CD4-positive, alpha-beta memory T cell (primary cell): ENCODE measurements around the gene RNF123. TPM values are rescaled to one million over a fixed set of nuclear protein-coding genes. Genes with fewer than 3 reads are reported as not detected.

Experiments used
- CTCF ChIA-PET: fragments of 350-600 bp; sonication (Branson Sonifier 250); formaldehyde crosslinking; loops from one replicate; lab custom pipeline; 2021; ENCODE audit warnings: inconsistent platforms; ENCODE audit not compliant: partially characterized antibody; lab: Charles Lee
- POLR2A ChIA-PET: fragments of 350-600 bp; sonication (Branson Sonifier 250); formaldehyde crosslinking; loops from one replicate; lab custom pipeline; 2021; ENCODE audit not compliant: partially characterized antibody; lab: Charles Lee
- DNase-seq, 5 donors: peaks; one replicate each; pipeline versions ENCODE4 v3.0.0 to v3.0.0-alpha.2; 2020 to 2022; ENCODE audit warnings: mixed read lengths in 1 of 5
- H3K27ac ChIP-seq: one replicate; pipeline ENCODE4 v1.7.0; 2013; ENCODE audit warnings: low read depth, low read length
- H3K27me3 ChIP-seq: 2 replicates; pipeline ENCODE4 v1.7.0; 2013; ENCODE audit warnings: mild to moderate bottlenecking, low read length, moderate library complexity; ENCODE audit not compliant: insufficient read depth
- H3K36me3 ChIP-seq: 2 replicates; pipeline ENCODE4 v1.7.0; 2013; ENCODE audit warnings: mild to moderate bottlenecking, low read length, moderate library complexity; ENCODE audit not compliant: insufficient read depth
- H3K4me1 ChIP-seq: 2 replicates; pipeline ENCODE4 v1.7.0; 2013; ENCODE audit warnings: mild to moderate bottlenecking, low read length, moderate library complexity; ENCODE audit not compliant: insufficient read depth
- H3K4me3 ChIP-seq, 2 donors: one replicate each; pipeline ENCODE4 v1.7.0; 2013; ENCODE audit warnings: low read length in 2 of 2, mild to moderate bottlenecking in 1 of 2
- H3K9me3 ChIP-seq, 2 donors: one replicate each; pipeline ENCODE4 v1.7.0; 2013; ENCODE audit warnings: low read length in 2 of 2, control low read depth in 1 of 2; ENCODE audit not compliant: control insufficient read depth in 1 of 2
- H3K27ac Mint-ChIP-seq, 7 donors: one replicate each; pipeline ENCODE4 v1.8.0; 2020 to 2021; ENCODE audit warnings: mixed read lengths in 7 of 7, mild to moderate bottlenecking in 6 of 7, inconsistent platforms in 3 of 7, moderate library complexity in 3 of 7
- H3K27me3 Mint-ChIP-seq, 2 donors: one replicate each; pipeline ENCODE4 v1.8.0; 2020 to 2021; ENCODE audit warnings: mixed read lengths in 2 of 2
- H3K36me3 Mint-ChIP-seq, 2 donors: one replicate each; pipeline ENCODE4 v1.8.0; 2020 to 2021; ENCODE audit warnings: mixed read lengths in 2 of 2, inconsistent platforms in 1 of 2, mild to moderate bottlenecking in 1 of 2
- H3K4me1 Mint-ChIP-seq, 4 donors: one replicate each; pipeline ENCODE4 v1.8.0; 2020 to 2021; ENCODE audit warnings: mixed read lengths in 4 of 4, mild to moderate bottlenecking in 1 of 4
- H3K4me3 Mint-ChIP-seq, 8 donors: one replicate each; pipeline ENCODE4 v1.8.0; 2020 to 2021; ENCODE audit warnings: mixed read lengths in 8 of 8, mild to moderate bottlenecking in 7 of 8, moderate library complexity in 6 of 8, inconsistent platforms in 3 of 8
- H3K9me3 Mint-ChIP-seq, 8 donors: one replicate each; pipeline ENCODE4 v1.8.0; 2020 to 2021; ENCODE audit warnings: mixed read lengths in 8 of 8, mild to moderate bottlenecking in 5 of 8, inconsistent platforms in 3 of 8, moderate library complexity in 1 of 8
- intact Hi-C: fragments of 100-400 bp; cut with micrococcal nuclease; formaldehyde crosslinking; loops from one replicate; pipeline ENCODE4 v1.15.1; 2023
- polyA plus RNA-seq, 2 donors: library from polyadenylated mRNA; unstranded; fragments of 300-500 nt; fragmentation: Illumina TruSeq; gene quantifications; one replicate each; pipeline ENCODE4 v1.2.3, GENCODE V29; 2021
- total RNA-seq, 2 experiments: library from RNA; stranded (reverse); gene quantifications; one replicate each; pipeline ENCODE4 v1.2.3, GENCODE V29; 2021

RNF123 gene
- total and polyA plus RNA-seq, 4 experiments from 2014 or later: 3.1 to 74.7 (median 47.4) TPM

DNA sequence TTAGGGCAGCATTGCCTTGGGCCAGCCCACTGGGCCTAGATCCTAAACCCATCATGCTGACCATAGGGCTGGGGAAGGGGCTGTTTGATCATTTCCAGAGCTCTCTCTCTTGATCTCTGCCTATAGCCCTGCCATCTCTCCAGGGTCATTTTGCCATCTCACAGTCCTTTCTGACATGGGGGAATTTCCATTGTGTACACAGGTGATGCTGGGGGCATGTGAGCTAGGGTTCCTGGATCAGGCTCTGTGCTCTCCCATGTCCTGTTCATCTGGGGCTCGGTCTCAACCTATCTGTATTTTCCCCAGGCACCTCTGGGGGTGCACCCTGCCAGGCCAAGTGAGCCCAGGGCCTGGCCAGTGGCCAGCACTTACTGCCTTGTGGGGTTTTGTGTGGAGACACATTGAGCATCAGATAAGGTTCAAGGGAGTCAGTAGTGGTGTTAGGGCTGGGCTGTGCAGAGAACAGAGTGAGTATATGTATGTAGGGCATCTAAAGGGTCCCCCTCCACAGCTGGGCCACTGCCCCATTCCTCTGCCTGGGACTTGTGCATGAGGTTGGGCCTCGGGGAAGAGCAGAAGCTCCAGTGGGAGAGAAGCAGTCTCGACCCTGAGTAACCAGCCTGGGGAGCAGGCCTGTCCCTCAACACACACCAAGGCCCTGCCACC is 40.9 kb upstream of the RNF123 start:
- Histone ChIP-seq H3K4me3 (no peak overlapping the region), H3K27me3 (no peaks in the 10 kb centered on the region), H3K36me3 (no peaks in the 10 kb centered on the region), H3K9me3 (no peaks in the 10 kb centered on the region), H3K4me1 (no peaks in the 10 kb centered on the region), H3K27ac (no peak overlapping the region)
- H3K27ac Mint-ChIP-seq: no peak overlapping the region
- ChIA-PET POLR2A (no interaction called here), CTCF (interaction anchor here (1.9 kb wide), 1 partner anchor 109 kb away, joined by 4 read pairs; no protein-coding TSS in a partner anchor)
- intact Hi-C loops: no loop called here
- H3K9me3 Mint-ChIP-seq: no peaks in the 10 kb centered on the region
- no peaks in the 10 kb centered on the region for H3K4me1 Mint-ChIP-seq
- no peaks in the 10 kb centered on the region for H3K27me3 Mint-ChIP-seq
- no peaks in the 10 kb centered on the region for H3K36me3 Mint-ChIP-seq
- H3K4me3 Mint-ChIP-seq: no peak overlapping the region
- DNase-seq: no peak

DNA sequence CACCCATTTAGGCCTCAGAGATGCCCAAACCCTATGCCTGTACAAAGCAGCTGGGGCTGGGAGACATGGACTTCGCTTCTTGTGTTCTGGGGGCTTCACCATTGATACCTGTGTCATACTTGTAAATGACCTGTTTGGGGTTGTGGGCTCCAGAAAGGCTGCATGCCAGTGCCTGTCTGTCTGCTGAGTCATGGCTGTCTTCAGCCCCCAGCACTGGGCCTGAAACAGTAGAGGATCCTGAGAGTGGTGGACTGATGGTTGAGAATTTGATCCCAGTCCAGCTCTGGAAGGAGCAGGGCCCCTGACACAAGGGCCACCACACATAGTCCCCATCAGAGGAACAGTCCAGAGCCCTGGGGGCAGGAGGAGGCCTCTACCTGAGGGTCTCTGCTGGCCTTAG is 39.8 kb upstream of the RNF123 start:
- H3K27ac Mint-ChIP-seq: no peak overlapping the region
- ChIA-PET POLR2A (no interaction called here), CTCF (interaction anchor here (1.9 kb wide), 1 partner anchor 110 kb away, joined by 4 read pairs; no protein-coding TSS in a partner anchor)
- H3K4me3 Mint-ChIP-seq: no peak overlapping the region
- H3K36me3 Mint-ChIP-seq: no peaks in the 10 kb centered on the region
- intact Hi-C loops: no loop called here
- no peaks in the 10 kb centered on the region for H3K9me3 ChIP-seq
- no peaks in the 10 kb centered on the region for H3K27me3 Mint-ChIP-seq
- DNase-seq: no peak
- H3K36me3 ChIP-seq: no peaks in the 10 kb centered on the region
- H3K4me1 Mint-ChIP-seq: no peaks in the 10 kb centered on the region
- no peaks in the 10 kb centered on the region for H3K4me1 ChIP-seq
- no peaks in the 10 kb centered on the region for H3K27me3 ChIP-seq
- H3K9me3 Mint-ChIP-seq: no peaks in the 10 kb centered on the region
- H3K4me3 ChIP-seq: no peak overlapping the region
- H3K27ac ChIP-seq: no peak overlapping the region

DNA sequence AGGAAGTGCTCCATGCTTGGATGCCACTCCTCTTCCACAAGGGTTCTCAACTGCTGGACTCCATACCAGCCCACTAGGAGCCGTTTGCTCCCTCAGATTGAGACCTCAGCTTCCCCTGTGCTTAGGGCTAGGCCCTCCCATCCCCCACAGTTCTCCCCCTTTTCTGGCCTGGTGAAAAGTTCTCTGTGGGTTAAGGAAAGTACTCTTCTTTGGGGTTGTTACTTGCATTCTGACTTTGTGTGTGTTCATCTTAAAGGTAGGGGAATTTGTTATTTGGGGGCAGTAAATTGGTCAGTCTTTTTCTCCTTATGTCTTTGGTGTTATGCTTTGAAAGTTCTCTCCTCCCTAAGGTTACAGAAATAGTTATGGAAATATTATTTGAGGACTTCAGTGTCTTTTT is 39.2 kb upstream of the RNF123 start:
- CTCF ChIA-PET: no interaction called here
- no peaks in the 10 kb centered on the region for H3K27me3 Mint-ChIP-seq

DNA sequence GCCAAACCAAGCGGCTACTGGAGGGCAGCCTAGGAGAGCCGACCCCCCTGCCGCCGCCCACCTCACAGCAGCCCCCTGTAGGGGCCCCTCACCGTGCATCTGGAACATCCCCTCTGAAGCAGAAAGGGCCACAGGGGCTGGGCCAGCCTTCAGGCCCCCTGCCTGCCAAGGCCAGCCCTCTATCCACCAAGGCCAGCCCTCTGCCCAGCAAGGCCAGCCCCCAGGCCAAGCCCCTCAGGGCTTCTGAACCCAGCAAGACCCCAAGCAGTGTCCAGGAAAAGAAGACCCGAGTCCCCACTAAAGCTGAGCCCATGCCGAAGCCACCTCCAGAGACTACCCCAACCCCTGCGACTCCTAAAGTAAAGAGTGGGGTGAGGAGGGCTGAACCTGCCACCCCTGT is 38.7 kb upstream of the RNF123 start:
- no peaks in the 10 kb centered on the region for H3K36me3 ChIP-seq
- H3K4me3 Mint-ChIP-seq: no peak overlapping the region
- no peaks in the 10 kb centered on the region for H3K36me3 Mint-ChIP-seq
- ChIA-PET POLR2A (no interaction called here), CTCF (no interaction called here)
- H3K27ac ChIP-seq: no peak overlapping the region
- no peaks in the 10 kb centered on the region for H3K9me3 Mint-ChIP-seq
- peak overlapping the region in 1 of 7 donors; percentile 1 for H3K27ac Mint-ChIP-seq
- no peaks in the 10 kb centered on the region for H3K9me3 ChIP-seq
- no peaks in the 10 kb centered on the region for H3K27me3 ChIP-seq
- H3K4me1 ChIP-seq: no peaks in the 10 kb centered on the region
- H3K4me3 ChIP-seq: no peak overlapping the region
- intact Hi-C loops: no loop called here
- H3K4me1 Mint-ChIP-seq: no peaks in the 10 kb centered on the region
- DNase-seq: no peak
- no peaks in the 10 kb centered on the region for H3K27me3 Mint-ChIP-seq

More for the DNA sequence above, 39.2 kb upstream of the RNF123 start:
- Histone ChIP-seq H3K9me3 (no peaks in the 10 kb centered on the region), H3K4me3 (no peak overlapping the region), H3K27ac (no peak overlapping the region), H3K27me3 (no peaks in the 10 kb centered on the region), H3K4me1 (no peaks in the 10 kb centered on the region), H3K36me3 (no peaks in the 10 kb centered on the region)
- POLR2A ChIA-PET: no interaction called here
- Mint-ChIP-seq H3K4me3 (no peak overlapping the region), H3K27ac (peak overlapping the region in 1 of 7 donors; percentile 1), H3K4me1 (no peaks in the 10 kb centered on the region), H3K36me3 (no peaks in the 10 kb centered on the region), H3K9me3 (no peaks in the 10 kb centered on the region)
- intact Hi-C loops: no loop called here
- DNase-seq: no peak

DNA sequence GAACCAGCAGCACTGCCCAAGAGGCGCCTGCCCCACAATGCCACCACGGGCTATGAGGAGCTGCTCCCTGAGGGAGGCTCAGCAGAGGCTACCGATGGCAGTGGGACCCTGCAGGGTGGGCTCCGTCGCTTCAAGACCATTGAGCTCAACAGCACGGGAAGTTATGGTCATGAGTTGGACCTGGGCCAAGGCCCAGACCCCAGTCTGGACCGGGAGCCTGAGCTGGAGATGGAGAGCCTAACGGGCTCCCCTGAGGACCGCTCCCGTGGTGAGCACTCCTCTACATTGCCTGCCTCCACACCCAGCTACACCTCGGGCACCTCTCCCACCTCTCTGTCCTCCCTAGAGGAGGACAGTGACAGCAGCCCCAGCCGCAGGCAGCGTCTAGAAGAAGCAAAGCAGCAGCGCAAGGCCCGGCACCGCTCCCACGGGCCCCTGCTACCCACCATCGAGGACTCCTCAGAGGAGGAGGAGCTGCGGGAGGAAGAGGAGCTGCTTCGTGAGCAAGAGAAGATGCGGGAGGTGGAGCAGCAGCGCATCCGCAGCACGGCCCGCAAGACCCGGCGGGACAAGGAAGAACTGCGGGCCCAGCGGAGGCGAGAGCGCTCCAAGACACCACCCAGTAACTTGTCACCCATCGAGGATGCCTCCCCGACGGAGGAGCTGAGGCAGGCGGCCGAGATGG is 37.0 kb upstream of the RNF123 start:
- no peak for DNase-seq
- CTCF ChIA-PET: interaction anchor here (2.3 kb wide), 1 partner anchor 113 kb away, joined by 10 read pairs; no protein-coding TSS in a partner anchor
- Mint-ChIP-seq H3K9me3 (no peaks in the 10 kb centered on the region), H3K36me3 (no peaks in the 10 kb centered on the region), H3K27me3 (peaks cover 0 to 3% of the 10 kb centered on the region in 2 donors), H3K4me1 (no peaks in the 10 kb centered on the region), H3K27ac (no peak overlapping the region), H3K4me3 (peak overlapping the region in 1 of 8 donors; percentile 36)
- Histone ChIP-seq H3K27me3 (no peaks in the 10 kb centered on the region), H3K9me3 (no peaks in the 10 kb centered on the region), H3K36me3 (no peaks in the 10 kb centered on the region), H3K27ac (no peak overlapping the region), H3K4me3 (no peak overlapping the region), H3K4me1 (no peaks in the 10 kb centered on the region)
- POLR2A ChIA-PET: no interaction called here
- intact Hi-C loops: no loop called here

DNA sequence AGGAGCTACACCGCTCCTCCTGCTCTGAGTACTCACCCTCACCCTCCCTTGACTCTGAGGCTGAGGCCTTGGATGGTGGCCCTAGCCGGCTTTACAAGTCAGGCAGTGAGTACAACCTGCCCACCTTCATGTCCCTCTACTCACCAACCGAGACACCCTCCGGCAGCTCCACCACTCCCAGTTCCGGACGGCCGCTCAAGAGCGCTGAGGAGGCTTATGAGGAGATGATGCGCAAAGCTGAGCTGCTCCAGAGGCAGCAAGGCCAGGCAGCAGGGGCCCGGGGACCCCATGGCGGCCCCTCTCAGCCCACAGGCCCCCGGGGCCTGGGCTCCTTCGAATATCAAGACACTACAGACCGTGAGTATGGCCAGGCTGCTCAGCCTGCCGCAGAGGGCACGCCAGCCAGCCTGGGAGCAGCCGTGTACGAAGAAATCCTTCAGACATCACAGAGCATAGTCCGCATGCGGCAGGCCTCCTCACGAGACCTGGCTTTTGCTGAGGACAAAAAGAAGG is 36.4 kb upstream of the RNF123 start:
- H3K27me3 Mint-ChIP-seq: peaks cover 0 to 3% of the 10 kb centered on the region in 2 donors
- Histone ChIP-seq H3K27ac (no peak overlapping the region), H3K36me3 (no peaks in the 10 kb centered on the region), H3K9me3 (no peaks in the 10 kb centered on the region), H3K4me3 (no peak overlapping the region), H3K4me1 (no peaks in the 10 kb centered on the region), H3K27me3 (no peaks in the 10 kb centered on the region)
- H3K4me3 Mint-ChIP-seq: no peak overlapping the region
- ChIA-PET POLR2A (no interaction called here), CTCF (interaction anchor here (2.3 kb wide), 1 partner anchor 113 kb away, joined by 10 read pairs; no protein-coding TSS in a partner anchor)
- no peaks in the 10 kb centered on the region for H3K4me1 Mint-ChIP-seq
- no peak overlapping the region for H3K27ac Mint-ChIP-seq
- no peak for DNase-seq
- H3K9me3 Mint-ChIP-seq: no peaks in the 10 kb centered on the region
- intact Hi-C loops: no loop called here
- H3K36me3 Mint-ChIP-seq: no peaks in the 10 kb centered on the region

DNA sequence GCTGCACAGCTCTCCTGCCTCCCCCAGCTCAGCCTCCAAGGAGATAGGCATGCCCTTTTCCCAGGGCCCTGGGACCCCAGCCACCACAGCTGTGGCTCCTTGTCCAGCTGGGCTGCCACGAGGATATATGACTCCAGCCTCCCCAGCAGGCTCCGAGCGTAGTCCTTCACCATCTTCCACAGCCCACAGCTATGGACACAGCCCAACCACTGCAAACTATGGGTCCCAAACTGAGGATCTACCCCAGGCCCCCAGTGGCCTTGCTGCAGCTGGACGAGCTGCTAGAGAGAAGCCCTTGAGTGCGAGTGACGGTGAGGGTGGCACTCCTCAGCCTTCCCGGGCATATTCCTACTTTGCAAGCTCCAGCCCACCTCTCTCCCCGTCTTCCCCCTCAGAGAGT is 35.7 kb upstream of the RNF123 start:
- Mint-ChIP-seq H3K36me3 (no peaks in the 10 kb centered on the region), H3K4me1 (no peaks in the 10 kb centered on the region), H3K27me3 (peaks cover 0 to 3% of the 10 kb centered on the region in 2 donors), H3K4me3 (no peak overlapping the region), H3K9me3 (no peaks in the 10 kb centered on the region), H3K27ac (peak overlapping the region in 1 of 7 donors; percentile 85)
- H3K9me3 ChIP-seq: no peaks in the 10 kb centered on the region
- no peak overlapping the region for H3K4me3 ChIP-seq
- no peak for DNase-seq
- no peaks in the 10 kb centered on the region for H3K27me3 ChIP-seq
- ChIA-PET CTCF (interaction anchor here (2.3 kb wide), 1 partner anchor 114 kb away, joined by 10 read pairs; no protein-coding TSS in a partner anchor), POLR2A (no interaction called here)
- H3K4me1 ChIP-seq: no peaks in the 10 kb centered on the region
- intact Hi-C loops: no loop called here
- no peak overlapping the region for H3K27ac ChIP-seq
- H3K36me3 ChIP-seq: no peaks in the 10 kb centered on the region
